ENCODE data around the gene ZNF700.
"Not testable (repeated sequence)": the region's sequence is repeated elsewhere in the genome, so short reads cannot be mapped to it uniquely, and the experiment has no call there.

The ZNF700 gene

GRCh38 chr19:11989112-11989456 is 64.2 kb downstream of the ZNF700 start:
- in situ Hi-C loops (cut with MboI; ENCODE audit: low pct_unique_long_range_greater_than_20kb, low sequenced_read_pairs, unreplicated experiment): no loop called here
- DNase-seq (ENCODE audit: low spot score): no peak
- TF ChIP-seq CTCF (IDR thresholded peaks at IDR 0.05; ENCODE audit: extremely low read depth, insufficient read depth, missing control alignments): no peak

- DNase-seq (ENCODE audit: low spot score); in situ Hi-C loops (cut with MboI; ENCODE audit: low pct_unique_long_range_greater_than_20kb, low sequenced_read_pairs, unreplicated experiment): not testable (repeated sequence)
Measured at GRCh38 chr19:11991921-11992320, 67.0 kb downstream of the ZNF700 start.

DNA sequence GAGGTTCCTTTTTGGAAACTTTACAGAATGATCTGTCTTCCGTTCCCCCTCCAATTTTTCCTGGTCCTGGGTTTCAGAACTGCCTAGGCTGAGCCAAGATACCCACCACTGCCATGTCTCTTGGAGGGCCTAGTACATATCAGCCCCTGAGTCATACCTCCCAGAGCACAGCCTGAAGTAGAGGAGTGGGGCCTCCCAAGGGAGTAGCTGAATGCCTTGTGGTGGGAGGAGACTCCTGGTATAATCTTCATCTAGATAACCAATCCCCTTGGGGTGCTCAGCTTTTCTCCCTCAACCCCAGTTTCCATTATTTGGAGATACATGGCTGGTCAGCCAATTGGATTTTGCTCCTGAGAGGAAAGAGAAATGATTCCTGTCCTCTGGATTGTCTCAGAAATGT is 70.3 kb downstream of the ZNF700 start:
- DNase-seq (ENCODE audit: low spot score): no peak

More for the DNA sequence above, 70.3 kb downstream of the ZNF700 start:
- in situ Hi-C loops (cut with MboI; ENCODE audit: low pct_unique_long_range_greater_than_20kb, low sequenced_read_pairs, unreplicated experiment): no loop called here
- TF ChIP-seq CTCF (IDR thresholded peaks at IDR 0.05; ENCODE audit: extremely low read depth, insufficient read depth, missing control alignments): no peak
